Hematopoietic multipotent progenitor cell treated with erythropoietin and hydrocortisone succinate and interleukin-3 and kit ligand, for 17 days (in vitro differentiated cells): Measurements from ENCODE around the gene MED16.
"Not testable (repeated sequence)": the region's sequence is repeated elsewhere in the genome, so short reads cannot be mapped to it uniquely, and the experiment has no call there.

Experiments used
- DNase-seq: peaks from one replicate; pipeline ENCODE4 v3.0.0-alpha.2; 2015; ENCODE audit warnings: low spot score

MED16 gene

DNA sequence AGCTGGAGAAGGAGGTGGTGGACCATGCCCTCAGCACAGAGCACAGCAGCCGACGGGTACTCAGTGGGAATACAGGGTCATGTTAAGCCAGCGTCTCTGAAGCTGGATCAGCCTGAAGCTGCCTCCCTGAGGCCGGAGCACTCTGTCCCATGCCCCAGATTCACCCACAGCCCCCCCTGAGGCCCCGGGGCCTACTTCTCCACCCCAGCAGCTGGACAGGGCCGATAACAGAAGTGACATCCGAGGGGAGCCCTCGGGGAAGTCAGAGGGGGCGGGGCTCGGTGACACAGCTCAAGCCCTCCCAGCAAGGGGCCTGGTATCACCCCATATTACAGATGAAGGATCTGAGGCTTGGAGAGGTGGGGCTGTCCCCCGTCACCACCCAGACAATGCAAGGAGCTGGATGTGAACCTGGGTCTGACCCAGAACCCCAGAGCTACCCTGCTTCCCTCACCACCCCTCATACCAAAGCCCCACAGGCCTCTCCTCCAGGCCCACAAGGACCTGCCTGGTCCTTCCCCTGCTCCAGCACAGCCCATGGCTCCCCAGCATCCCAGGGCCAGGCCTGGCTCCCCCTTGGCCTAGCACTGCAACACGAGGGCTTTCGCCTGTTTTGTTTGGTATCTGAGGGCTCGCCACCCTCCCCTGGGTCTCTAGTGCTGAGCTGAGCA is 14.3 kb upstream of the MED16 start:
- peak; percentile 97 for DNase-seq

DNA sequence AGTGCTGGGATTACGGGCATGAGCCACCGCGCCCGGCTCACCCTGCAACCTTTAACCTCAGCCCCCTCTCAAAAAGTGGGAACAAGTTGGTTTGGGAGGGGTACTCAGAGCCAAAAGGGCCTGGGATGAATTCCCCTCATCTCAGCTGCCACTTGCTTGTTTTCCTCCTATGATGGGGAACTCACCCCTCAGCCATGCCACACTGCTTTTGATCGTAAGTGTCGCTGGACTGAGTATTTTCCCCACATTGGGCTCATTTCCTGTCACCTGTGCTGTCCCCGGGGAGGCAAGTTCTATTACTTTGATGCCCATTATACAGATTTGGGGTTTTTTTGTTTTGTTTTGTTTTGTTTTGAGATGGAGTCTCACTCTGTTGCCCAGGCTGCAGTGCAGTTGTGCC is 13.5 kb upstream of the MED16 start:
- peak; percentile 50 for DNase-seq

DNA sequence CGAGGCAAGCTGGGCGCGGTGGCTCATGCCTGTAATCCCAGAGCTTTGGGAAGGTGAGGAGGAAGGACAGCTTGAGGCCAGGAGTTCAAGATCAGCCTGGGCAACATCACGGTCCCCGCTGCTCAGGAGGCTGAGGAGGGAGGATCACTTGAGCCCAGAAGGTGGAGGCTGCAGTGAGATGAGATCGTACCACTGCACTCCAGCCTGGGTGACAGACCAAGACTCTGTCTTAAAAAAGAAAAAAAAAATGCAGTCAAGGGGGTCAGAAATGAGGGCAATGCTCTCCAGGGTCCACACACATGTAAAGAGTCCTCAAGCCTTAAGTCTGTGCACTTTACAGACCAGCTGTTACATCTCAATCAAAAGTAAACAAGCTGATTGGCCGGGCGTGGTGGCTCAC is 11.6 kb upstream of the MED16 start:
- no peak for DNase-seq

DNA sequence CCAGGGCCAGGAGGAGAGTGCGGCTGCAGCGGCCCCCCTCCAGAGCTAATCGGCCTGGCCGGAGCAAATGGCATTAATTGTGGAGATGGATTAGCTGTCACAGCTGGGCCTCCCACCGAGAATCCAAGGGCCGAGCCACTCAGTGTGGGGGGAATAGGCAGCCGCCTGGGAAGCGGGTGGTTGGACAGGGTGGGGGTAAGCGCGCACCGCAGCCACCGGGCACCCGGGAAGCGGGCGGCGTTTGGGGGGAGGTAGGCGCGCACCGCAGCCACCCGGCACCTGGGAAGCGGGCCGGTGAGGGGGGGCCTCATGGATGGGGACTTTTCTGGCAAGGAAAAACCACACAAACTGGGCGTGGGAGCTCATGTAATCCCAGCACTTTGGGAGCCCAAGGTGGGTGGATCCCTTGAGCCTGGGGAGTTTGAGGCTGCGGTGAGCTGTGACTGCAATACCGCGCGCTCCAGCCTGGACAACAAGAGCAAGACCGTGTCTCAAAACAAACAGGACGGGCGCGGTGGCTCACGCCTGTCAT is 10.3 kb upstream of the MED16 start:
- no peak for DNase-seq

DNA sequence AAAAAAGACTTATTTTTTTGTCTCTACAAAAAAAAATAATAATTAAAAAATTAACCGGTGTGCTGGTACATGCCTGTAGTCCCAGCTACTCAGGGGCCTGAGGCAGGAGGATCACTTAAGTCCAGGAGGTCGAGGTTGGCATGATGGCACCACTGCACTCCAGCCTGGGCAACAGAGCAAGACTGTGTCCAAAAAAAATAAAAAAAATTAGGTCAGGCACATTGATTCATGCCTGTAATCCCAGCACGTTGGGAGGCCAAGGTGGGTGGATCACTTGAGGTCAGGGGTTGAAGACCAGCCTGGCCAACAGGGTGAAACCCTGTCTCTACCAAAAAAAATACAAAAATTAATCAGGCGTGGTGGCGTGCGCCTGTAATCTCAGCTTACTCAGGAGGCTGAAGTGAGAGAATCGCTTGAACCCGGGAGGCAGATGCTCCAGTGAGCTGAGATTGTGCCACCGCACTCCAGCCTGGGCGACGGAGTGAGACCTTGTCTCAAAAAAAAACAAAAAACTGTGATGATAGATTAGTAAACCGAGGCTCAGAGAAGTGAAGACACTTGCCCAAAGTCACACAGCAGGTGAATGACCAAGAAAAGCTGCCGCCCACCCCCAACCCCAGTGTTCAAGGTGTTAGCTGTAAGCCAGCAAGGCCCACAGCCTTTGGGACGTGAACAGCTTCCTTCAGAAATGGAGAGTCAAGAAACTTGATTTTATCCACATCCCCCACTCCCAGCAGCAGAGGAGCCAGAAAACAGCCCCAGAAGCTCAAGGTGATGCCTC is 9.6 kb upstream of the MED16 start:
- no peak for DNase-seq

DNA sequence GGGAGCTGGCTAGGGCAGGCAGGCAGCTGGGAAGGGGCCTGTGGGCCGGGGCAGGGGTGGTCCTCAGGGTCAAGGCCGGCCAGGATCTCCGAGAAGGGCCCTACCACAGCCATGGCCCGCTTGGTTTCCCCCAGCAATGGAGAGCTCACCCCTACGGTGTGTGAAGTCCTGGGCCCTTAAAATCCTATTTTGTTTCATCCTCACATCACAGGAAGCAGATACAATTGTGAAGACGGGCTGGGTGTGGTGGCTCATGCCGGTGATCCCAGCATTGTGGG is 9.0 kb upstream of the MED16 start:
- no peak for DNase-seq

DNA sequence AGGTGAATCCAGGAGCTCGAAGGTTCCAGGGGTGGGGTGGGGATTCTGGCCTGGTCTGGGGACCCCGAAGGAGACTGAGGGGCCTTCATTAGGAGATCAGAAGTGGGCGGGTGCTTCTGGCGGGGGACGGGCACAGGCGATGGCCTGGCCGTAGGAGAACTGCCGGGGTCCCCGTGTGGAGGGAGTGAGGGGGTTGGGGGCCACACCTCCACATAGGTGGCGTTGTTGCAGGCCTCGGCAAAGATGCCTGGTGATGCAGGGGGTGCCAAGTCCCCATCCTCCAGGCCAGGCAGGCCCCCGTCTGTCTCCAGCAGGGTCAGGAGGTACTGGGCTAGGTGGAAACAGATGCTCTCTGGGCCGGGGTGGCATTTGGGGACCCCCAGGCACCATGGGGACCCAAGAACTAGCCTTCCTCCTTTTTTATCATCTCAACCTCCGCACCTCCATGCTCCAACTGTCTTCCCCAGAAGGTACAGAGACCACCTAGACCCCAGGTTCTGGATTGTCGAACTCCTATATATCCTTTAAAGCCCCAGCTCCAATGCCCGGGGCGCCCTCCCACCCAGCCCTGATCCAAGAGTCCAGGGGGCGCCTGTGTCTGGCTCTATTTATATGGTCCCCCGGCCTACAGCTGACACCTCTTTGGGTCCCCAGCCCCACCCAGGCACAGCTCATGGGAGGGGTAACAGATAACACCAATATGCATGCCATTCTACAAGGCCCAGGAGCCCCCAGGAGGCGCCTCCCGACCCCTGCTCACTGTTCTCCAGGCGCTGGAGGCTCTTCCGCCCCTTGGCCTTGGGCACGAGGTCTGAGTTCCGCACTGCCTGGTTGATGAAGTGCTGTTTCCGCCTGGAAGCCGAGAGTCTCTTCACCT is 8.5 kb upstream of the MED16 start:
- DNase-seq = no peak

DNA sequence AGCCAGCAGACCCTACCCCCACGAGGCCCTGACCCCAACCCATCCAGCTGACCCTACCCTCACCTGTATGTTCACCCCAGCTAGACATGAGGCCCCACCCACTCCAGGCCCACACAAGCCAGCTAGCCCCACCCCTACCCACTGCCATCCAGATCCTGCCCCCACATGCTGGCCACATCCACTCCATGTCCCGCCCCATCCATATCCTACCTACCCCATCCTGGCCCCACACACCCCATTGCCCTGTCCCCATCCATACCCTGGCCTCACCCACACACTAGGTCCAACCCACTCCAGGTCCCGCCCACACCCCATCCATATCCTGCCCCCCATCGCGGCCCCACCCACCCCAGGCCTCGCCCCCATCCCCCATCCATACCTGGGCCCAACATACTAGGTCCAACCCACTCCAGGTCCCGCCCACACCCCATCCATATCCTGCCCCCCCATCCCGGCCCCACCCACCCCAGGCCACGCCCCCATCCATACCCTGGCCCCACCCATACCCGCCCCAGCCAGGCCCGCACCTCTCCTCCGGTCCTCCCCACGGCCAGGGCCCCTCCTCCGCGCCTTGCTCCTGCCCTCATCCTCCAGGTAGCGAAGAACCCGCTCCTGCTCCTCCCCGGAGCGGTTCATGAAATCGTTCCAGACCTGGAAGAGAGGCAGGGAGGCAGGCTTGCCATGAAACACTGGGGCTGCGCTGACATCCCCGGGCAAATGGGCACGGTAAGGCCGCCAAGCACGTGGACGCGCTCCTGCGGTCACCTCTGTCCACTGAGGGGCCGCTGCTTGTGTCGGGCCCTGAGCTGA is 7.5 kb upstream of the MED16 start:
- peak; percentile 69 for DNase-seq

DNA sequence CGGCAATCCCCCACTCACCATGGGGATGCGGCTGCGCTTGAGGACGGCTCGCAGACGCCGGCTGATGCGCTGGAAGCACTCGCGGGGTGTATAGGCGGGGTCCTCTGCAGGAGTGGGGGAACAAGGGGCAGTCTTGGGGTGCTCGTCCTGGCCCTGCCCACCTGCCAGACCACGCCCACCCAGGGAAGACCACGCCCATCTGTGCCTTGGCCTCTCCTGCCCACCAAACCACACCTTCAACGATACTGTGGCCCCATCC is 7.0 kb upstream of the MED16 start:
- DNase-seq = peak; percentile 57

DNA sequence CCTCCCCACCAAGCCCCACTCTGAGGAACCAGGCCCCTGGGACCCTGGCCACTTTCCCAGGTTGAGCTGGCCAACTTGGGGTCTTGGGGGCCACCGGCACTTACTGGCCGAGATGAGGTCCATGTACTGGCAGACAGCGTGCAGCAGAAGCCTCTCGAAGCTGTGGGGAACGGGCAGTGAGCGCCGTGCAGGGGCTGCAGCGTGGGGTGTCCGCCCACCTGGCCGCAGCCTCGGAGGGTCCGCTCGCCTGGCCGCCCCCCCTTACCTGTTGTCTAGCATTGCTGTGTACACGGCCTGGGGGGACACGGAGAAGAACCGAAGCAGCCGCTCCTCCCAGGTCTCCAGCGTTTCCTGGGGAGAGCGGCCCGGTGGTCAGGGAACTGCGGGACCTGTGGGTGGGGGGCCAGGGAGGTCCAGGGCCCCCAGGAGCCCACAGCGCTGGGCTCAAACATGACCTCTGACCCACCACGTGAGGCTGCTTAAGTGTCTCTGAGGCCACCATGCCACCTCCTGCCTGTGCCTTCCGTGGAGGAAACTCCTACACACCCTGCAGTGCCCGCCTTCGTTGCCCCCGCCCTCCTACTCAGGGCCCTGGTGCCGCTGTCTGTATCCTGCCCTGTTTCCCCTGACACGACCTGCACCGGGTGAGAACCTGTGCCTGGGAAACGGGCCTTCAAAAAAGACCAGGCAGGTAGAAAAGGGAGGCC is 6.5 kb upstream of the MED16 start:
- DNase-seq = no peak

DNA sequence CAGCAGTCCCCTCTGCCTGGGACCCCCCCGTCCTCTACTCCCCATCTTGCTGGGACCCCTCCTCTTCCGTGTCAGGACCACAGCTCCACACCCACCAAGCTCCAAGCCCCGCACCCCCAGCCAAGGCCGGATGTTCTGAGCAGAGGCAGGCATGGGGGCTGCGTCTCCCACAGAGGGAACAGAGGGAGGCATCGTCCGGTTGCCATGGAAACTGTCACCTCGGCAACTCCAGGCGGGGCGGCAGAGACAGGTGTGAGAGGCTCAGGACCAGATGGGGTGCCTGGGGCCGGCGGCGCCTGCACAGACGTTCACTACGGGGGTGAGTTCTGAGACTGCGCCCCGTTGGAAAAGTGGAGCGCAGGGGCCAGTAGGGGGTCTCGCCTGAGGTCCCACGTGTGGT is 5.7 kb upstream of the MED16 start:
- DNase-seq = no peak

DNA sequence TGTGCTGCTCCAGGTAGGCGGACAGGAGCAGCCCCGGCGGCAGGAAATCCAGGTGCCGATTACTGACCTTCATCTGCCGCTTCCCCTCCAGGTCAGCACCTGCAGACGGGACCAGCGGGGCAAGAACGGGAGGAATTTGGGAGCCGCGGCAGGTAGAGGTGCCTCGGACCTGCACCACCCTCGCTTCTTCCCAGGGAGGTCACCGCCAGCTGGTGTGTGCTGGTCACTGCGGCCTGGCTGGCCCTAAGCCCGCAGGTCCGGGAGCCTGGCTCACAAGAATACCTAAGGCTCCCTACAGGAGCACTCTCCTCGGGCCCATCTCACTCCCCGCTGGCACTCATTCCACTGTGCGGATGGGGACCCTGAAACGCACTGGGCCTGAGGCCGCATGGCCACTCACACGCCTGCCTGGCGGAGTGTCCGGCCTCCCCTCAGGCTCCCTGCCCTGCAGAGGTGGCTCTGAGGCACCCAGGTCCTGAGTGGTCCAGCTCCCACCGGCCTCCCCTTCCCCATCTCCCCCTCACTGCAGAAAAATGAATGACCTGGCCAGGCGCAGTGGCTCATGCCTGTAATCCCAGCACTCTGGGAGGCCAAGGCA is 4.6 kb upstream of the MED16 start:
- no peak for DNase-seq

DNA sequence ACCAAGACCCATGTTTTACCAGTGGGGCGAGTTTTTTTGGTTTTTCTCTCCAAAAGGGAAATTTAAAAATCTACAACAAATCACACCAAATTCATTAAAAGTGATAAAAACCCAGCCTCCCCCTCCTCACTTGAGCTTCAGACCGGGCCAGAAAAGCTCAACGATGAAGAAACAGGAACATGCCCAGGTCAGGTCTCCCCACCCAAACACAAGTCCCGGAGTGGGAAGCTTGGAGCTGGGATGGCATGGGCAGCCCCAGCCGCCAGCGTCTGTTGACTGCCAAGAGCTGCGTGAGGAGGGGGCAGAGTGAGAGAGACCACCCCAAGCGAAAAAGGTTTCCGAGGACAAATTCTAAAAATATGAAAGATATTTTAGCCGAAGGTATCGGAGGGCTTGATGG is 4.0 kb upstream of the MED16 start:
- DNase-seq = no peak

DNA sequence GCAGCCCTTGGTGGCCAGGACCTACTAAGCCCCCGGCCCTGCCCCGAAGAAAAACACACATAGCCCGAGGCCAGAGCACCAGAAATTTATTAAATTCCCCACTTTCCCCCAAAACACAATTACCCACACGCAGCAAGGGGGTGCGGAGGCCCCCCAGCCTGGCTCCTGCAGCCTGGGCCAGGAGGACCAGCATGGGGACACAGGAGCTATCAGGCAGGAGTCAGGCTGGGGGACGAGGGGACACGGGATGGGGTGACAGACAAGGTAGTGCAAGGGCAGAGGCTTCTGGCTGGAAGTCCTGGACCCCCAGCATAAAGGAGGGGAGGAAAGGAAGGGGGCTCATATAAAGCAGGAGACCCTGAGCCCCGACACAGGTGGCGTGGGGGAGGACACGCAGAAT is 3.4 kb upstream of the MED16 start:
- DNase-seq = no peak

DNA sequence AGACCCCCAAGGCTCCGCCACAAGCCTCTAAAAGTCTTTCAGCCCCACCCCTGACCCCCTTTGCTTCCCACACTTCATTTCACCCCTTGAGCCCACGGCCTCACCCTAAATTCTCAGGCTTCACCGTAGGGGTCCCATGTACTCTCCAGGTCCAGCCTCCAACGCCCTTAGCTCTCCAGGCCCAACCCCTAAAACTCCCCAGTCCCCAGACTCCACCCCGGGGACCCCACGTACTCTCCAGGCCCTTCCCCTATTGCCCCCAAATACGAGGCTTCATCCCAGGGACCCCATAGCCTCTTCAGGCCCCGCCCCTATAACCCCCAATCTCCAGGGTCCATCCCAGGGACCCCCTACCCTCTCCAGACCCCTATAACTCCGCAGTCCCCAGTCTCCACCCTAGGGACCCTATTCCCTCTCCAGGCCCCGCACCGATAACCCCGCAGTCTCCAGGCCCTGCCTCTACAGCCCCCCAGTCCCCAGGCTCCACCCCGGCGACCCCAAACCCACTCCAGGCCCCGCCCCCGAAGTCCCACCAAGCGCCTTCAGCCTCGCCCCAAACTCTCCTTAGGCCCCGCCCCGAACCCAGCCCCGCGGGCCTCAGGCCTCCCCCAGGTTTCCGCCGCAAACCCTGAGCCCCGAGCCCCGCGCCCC is 619 bp downstream of the MED16 start:
- no peak for DNase-seq

DNA sequence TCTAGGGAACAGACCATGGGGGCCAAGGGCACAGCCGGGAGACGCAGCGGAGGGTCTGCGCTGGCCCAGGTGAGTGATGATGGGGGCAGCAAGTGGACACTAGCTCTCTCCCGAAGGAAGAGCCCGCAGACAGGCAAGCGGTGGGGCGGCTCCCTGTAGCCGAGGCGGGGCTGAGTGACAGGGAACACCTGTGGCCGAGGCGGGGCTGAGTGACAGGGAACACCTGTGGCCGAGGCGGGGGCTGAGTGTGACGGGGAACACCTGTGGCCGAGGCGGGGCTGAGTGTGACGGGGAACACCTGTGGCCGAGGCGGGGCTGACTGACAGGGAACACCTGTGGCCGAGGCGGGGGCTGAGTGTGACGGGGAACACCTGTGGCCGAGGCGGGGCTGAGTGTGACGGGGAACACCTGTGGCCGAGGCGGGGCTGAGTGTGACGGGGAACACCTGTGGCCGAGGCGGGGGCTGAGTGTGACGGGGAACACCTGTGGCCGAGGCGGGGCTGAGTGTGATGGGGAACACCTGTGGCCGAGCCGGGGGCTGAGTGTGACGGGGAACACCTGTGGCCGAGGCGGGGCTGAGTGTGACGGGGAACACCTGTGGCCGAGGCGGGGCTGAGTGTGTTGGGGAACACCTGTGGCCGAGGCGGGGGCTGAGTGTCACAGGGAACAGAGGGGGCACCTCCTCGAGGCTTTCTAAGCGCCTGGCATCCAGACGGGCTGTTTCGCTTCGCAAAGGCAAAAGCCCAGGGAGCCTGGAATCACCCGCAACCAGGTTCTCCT is 1.4 kb downstream of the MED16 start:
- DNase-seq = not testable (repeated sequence)

DNA sequence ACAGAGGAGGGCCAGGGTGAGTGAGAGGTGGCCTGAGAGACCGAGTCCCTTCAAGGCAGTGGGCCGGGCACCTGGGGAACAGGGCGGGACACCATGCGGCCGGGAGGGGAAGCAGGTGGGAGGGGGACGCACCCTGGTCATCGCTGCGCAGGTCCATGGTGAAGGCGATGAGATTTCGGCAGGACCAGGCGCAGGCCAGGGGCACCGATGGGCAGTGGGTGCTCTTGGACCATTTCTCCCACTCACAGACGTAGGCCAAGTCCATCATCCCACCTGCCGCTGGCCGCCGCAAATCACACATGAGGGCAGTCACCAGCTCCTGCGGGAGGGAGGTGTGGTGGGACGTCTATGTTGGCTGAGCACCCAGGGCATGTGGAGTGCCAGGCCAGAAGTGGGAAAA is 2.2 kb downstream of the MED16 start:
- no peak for DNase-seq

DNA sequence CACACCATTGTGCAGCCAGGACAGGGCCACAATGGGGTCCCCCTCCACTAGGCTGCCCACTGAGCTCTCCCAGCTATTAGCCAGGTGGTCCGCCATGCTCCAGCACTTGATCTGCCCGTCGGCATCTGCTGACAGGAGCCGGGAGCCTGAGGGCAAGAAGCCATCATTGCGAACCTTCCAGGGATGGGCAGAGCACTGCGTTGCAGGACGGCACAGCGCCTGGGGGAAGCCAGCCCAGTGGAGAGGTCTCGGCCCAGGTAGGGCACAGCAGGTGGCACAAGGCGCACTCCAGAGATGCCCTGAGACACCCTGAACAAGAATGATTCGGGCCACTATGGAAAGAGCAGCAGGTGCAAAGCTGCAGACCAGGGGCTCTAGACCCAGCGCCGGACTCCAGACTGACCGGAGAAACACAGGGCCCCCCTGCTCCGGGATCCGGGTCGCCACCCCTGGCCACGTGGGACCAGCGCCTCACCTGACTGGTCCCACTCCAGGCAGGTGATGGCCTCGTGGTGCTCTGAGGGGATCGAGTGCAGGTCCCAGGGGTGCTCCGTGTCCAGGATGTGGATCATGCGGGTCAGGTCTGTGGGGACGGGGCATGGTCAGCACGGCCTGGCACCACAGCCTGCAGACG is 3.2 kb downstream of the MED16 start:
- no peak for DNase-seq

DNA sequence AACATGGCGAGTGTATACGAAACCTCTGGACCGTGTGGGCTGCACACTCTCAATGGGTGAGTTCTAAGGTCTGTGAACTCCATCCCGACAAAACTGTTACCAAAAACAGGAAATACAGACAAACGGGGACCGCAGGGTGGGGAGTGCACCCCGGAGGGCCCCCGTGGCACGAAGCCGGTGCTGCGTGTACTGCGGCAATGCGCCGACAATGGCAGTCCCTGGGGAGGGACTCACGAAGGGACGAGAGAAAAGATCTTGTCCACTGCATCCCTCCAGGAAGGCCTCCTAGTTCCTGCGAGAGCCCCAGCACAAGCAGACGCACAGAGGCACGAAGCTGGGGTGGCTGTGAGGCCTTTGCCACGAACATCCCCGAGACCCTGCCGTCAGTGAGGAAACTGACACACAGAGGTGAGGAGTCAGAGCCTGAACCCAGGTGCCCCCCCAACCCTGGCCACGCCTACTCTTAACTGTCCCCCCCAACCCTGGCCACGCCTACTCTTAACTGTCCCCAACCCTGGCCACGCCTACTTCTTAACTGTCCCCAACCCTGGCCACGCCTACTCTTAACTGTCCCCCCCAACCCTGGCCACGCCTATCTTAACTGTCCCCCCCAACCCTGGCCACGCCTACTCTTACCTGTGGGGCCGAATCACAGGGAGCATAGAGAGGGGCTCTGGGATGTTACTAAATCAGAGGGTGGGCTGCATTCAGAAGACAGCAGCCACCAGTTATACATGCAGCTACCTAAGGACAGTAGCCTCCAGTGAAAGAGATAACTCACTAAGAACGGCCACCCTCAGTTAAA is 4.2 kb downstream of the MED16 start:
- DNase-seq = peak; percentile 60
